Islet precursor cell (in vitro differentiated cells): ENCODE results near the gene PIK3C2G.
"Not testable (repeated sequence)": the region's sequence is repeated elsewhere in the genome, so short reads cannot be mapped to it uniquely, and the experiment has no call there.

ENCODE experiments used
- DNase-seq: peaks from one replicate; pipeline ENCODE4 v3.0.0-alpha.2; 2018

PIK3C2G gene

GRCh38 chr12:18483698-18484325 lies 222.5 kb downstream of the PIK3C2G start:
- no peak for DNase-seq

DNA sequence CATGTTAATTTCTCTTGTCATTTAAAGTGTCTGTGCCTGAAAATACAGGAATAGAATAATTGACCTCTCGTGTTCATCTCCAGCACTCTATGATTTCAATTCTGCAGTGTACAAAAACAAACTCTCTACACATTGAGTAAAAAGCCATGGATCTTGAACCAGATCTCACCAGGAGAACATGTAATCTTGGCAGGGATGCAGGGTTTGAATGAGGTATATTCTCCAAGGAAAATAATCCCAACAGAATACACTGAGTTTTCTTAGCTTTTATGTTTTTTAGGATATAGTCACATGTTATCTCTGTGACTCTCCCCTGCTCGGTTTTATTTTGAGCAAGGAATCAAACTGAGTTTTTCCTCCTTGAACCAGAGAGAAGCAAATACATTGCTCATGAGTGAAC lies 224.7 kb downstream of the PIK3C2G start:
- no peak for DNase-seq

- DNase-seq = no peak
Measured at GRCh38 chr12:18487509-18487908, 226.2 kb downstream of the PIK3C2G start.

DNA sequence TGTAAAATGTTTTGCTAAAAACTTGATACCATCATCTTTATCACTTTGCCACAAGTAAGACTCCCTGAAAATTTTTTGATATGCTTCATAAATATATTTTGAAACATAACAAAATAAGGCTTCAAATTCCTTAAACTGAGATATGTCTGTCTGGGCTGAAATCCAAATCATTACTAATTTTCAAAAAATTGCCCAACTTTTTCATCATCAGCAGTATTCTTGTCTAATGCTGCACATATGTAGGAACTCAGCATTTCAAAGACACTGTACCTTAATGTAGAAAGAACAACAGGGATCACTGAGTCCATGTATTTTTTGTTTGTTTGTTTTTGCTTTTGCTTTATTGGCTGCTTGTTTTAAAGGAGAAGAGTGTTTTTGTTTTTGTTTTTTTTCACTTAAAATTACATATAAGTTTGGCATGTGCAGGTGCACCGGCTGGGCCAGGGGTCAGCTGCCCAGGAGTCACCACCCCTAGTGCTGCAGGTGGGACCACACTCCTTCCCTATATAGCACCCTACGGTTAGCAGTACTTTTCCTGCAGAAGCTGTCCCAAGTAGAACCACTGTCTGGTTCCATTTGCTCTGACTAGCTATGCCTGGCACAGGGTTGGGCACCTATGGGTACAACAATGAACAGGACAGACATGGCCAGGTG lies 231.2 kb downstream of the PIK3C2G start:
- DNase-seq = no peak

GRCh38 chr12:18496156-18496555 lies 234.8 kb downstream of the PIK3C2G start:
- no peak for DNase-seq

GRCh38 chr12:18500160-18500574 lies 238.8 kb downstream of the PIK3C2G start:
- DNase-seq = not testable (repeated sequence)

DNA sequence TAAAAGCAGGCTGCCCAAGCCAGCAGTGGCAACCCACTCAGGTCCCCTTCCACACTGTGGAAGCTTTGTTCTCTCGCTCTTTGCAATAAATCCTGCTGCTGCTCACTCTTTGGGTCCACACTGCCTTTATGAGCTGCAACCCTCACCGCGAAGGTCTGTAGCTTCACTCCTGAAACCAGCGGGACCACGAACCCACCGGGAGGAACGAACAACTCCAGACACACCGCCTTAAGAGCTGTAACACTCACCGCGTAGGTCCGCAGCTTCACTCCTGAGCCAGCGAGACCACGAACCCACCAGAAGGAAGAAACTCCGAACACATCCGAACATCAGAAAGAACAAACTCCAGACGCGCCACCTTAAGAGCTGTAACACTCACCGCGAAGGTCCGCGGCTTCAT lies 239.4 kb downstream of the PIK3C2G start:
- DNase-seq = not testable (repeated sequence)

DNA sequence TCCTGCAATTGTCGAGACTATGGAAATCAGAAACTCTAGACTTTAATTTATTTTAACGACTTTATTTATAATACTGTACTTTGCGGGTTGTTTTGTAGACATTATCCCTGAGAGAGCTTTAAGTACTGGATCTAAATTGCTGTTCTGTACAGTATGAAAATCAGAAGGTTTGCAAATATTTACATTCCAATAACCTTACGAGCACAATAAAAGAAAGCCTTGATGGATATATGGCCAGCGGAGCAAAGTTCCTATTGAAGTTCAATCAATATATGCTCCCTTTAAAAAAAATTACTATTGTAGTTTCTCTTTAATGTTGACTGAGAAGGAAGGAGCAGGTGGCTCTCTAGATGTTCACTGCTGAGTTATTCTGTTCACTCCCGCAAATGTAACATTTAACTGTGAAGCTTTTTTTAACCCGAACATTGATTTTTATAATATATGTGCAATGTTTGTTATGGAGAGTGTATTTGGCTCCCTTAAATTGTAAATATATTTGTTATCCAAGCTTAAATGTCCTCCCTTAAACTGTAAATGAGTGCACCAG lies 241.2 kb downstream of the PIK3C2G start:
- DNase-seq = no peak

DNA sequence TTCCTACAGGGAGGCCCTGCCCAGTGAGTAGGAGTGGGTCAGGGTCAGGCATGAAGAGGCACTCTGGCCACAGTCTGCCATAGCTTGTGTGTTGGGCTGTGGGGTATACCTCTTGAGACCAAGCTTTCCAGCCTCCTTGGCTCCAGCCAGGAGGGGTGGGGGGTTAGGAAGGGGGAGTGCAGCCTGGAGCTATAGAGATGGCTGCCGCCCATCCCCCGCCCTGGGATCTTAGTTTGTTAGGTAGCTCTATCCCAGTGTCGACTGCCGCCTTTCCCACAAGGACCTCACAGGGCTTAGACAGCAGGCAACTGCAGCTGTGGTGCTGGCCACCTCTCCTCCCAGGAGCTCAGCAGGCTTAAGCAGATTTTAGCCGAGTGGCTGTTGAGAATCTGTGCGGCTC lies 260.1 kb downstream of the PIK3C2G start:
- no peak for DNase-seq

DNA sequence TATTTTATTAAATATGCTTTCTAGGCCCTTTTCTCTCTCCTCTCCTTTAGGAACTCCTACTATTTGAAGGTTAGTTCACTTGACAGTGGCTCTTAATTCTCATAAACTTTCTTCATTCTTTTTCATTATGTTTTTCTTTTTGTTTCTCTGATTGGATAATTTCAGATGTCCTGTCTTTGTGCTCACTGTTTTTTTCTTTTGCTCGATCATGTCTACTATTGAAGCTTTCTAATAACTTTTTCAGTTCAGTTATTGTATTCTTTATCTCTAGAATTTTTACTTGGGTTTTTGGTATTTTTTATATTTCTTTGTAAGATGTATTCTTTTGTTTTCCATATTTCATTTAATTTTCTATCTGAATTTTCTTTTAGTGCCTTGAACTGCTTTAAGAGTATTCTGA lies 261.5 kb downstream of the PIK3C2G start:
- DNase-seq = no peak

GRCh38 chr12:18542497-18542896 lies 281.2 kb downstream of the PIK3C2G start:
- DNase-seq = not testable (repeated sequence)

DNA sequence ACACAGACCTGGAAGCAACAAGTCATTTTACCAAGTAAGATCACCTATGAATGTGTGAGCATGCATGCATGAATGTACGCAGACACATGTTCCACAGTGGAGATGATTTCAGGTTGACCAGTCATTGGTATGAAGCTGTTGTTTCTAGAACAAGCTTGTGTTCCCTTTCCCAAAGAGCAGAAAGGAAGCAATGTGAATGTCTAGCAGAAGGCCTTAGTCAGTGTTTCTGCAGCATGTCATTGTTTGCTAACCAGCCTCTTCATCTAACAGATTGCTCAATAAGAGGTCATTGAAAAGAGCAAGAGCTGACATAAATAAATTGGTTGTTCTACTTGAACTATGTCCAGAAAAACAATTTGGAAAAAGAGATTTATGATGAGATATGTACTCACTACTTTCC lies 285.1 kb downstream of the PIK3C2G start:
- no peak for DNase-seq

DNA sequence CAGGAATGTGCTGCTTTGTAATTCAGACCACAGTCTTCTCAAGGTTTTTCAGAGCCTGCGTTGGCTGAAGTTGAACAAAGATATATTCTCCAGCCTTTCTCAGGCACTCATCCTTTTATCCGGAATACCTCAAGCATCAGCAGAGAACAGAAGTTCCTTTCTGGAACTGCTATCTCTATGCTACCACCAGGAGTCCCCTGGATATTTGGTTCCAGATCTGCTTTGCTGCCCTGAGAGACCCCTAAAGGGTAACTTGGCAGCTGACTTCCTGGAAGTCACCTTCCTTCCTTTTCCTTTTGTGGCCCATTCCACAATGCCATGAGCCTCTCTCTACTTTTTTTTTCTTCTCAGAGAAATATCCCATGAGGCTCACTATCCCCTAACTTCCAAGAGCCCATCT lies 288.3 kb downstream of the PIK3C2G start:
- no peak for DNase-seq

DNA sequence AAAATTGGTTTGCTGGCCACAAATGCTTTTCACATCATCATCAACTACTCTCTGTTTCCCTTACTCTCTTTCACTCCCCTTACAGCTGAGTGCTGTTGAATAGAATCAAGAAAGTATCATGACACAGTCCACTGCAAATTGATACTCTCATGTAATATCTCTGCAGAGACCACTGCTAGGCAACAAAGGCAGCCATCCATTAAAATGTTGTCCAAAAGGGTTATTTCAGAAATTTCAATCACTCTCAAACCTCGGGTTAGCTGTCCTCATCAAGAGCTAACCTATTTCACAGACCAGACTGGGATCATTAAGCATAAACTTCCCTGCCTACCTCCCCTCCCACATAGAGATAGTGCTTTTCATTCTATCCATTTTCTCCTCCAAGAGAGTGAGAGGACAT lies 289.8 kb downstream of the PIK3C2G start:
- DNase-seq = no peak

DNA sequence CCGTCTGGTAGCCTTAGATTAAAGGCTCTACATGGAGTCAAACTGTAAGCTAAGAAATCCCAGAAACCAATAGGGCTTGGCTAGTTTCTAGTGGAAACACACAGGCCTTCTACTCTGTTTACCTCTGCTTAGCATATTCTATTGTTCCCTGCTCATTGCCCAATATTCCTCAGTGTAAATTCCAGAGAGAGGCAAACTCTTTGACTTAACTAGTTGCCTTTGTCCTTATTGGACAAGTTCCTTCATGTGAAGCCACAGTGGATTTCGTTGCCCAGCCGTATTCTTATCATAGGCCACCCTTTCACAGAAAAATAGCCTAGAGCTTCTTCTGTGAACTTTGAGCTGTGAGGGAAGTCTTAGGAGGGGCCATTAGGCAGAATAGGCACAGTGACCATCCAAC lies 290.4 kb downstream of the PIK3C2G start:
- DNase-seq = no peak

- no peak for DNase-seq
Measured at GRCh38 chr12:18552829-18553228, 291.5 kb downstream of the PIK3C2G start.

DNA sequence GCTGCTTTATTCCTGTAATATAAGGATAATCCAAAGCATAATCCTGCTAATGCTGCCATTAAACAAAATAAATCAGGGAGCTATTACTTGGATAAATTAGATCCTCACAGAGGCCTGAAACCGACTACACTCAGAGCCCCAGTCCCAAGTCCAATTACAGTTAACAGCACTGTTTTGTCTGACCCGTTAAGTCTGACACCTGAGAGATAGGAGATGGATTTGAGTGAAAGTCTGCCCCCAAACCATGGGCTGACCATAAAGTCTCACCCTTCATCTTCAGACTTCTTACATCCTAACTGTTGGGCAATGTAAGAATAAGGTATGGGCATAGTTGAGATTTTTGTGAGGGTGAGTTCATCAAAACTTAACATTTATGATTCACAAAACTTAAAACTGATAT lies 294.8 kb downstream of the PIK3C2G start:
- DNase-seq = no peak

DNA sequence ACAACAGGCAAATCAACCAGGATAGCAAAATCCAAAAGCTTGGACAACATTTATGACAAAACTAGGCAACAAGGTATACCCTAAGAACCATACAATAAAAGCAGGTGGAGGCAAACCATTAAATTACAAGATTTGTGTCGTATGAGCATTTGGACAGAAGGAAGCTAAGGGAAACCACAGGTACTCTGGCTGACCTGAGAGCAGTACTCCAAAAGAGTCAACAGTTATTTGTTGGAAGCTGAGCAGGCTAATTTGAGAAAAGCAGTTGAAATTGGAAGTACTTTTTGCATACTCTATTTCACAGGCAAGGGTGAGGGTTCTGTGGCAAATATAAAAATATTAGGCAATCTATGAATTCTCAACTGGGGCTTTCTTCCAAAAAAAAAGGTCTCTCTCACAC lies 297.9 kb downstream of the PIK3C2G start:
- no peak for DNase-seq

DNA sequence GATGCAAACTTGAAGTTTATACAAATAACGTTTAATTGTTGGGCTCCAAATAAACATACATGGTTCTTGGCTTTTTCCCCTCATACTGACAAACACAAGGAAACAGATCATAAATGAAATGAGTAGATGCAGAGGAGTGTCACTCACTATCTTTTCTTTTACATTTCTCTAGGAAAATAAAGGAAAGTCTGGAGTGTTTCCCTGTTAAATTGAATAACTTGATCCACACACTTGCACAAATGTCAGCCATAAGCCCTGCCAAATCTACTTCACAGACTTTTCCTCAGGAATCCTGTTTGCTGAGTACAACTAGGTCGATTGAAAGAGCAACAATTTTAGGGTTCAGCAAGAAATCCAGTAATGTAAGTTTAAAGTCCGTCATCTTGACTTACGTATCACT lies 301.2 kb downstream of the PIK3C2G start:
- DNase-seq = no peak

DNA sequence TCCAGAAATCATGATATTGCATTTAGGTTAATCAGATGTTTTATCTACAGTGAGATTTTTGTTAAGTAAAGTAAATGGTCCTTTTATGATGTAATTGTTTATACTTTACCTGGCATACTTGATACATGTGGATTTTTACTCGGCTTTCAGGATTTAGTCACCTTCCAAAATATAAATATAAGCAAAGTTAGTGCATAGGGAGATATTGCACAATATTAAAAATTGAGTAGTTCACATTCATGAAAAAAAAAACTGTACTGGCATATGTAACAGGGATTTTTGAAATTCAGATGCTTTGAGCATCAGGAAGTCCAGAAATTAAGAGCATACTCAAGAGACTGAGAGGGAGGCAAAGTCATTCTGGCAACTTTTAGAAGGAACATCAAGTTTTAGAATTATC lies 303.0 kb downstream of the PIK3C2G start:
- no peak for DNase-seq

DNA sequence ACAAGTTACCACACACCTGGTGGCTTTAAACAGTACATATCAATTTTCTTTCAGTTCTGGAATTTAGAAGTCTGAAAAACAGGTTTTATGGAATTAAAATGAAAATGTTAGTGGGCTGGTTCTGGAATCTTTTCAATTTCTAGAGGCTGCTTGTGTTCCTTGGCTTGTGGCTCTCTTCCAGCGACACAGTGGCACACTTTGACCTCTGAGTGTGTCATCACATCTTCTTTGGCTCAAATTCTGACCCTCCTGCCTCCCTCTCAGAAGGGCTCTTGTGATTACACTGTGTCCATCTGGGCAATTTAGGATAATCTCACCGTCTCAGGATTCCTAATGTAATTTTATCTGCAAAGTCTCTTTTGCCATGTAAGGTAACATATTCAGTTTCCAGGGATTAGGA lies 306.5 kb downstream of the PIK3C2G start:
- no peak for DNase-seq

- DNase-seq = no peak
Measured at GRCh38 chr12:18570543-18570942, 309.2 kb downstream of the PIK3C2G start.

DNA sequence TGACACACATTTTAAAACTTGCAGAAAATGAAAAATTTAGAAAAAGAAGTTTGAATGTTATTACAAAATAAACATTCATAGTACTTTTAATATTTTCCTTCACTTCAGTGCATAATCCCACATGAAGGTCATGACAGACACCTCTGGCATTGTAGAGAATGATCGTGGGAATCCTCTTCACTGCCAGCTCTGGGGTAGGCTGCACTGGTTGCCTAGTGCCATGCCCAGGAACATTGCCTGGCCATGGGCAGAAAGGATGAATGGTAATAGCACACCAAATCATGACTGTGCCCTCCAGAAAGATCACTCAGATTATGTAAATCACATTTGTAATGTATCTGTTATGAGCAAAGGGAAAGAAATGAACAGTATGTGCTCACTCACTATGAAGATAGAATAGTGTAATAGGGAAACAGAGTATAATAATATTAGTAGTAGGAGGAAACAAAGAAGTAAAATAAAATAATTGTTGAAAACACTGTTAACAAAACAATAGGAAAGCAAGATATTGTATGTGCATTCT lies 314.8 kb downstream of the PIK3C2G start:
- DNase-seq = no peak

DNA sequence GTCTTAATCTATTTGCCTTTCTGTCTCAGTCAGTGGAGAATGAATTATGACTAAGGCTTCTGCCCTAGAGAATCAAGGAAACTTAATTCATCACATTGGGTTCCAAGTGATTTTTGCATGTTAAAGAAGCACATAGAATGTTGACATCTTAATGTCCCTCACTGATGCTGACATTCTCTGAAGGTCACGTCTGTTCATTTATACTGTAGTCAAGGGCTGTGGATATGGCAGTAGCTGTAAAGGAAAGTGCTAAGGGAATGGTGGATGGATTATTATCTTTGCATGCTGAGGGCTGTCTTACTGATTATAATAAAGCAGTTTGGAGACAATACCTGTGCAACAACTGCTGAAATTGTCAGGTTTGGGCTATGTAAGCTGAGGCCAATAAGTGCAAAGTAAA lies 315.3 kb downstream of the PIK3C2G start:
- no peak for DNase-seq

- no peak for DNase-seq
Measured at GRCh38 chr12:18578191-18578590, 316.9 kb downstream of the PIK3C2G start.
